ENCODE measurements around the gene MRPL23. TPM values are rescaled to one million over a fixed set of nuclear protein-coding genes. Genes with fewer than 3 reads are reported as not detected.

The MRPL23 gene
- polyA plus RNA-seq, 1 donor (not counting 4 experiments of a cell fraction or from before 2014, with no cell fraction given), result 68.2 TPM

- FAIRE-seq (no peak), DNase-seq (ENCODE audit: low read depth, low spot score) (no peak)
- no peak for TF ChIP-seq EZH2 (IDR thresholded peaks at IDR 0.05; ENCODE audit: low read length)
- no peak for TF ChIP-seq CTCF (optimal IDR thresholded peaks at IDR 0.05 in 1 of 3, IDR thresholded peaks at IDR 0.05 in 1 of 3, conservative IDR thresholded peaks at IDR 0.05 in 1 of 3; ENCODE audit: extremely low read depth in 1 of 3, insufficient read depth in 2 of 3, low read length in 3 of 3)
- H3K9me3 ChIP-seq (ENCODE audit: control insufficient read depth, low read depth, low read length), result no peaks in the 10 kb centered on the region
- no peak overlapping the region for H3K9ac ChIP-seq (ENCODE audit: control insufficient read depth, extremely low read depth, insufficient read depth, low read length)
- H3K27me3 ChIP-seq (ENCODE audit: control insufficient read depth, extremely low read depth, insufficient read depth, low read length), result peaks cover 6% of the 10 kb centered on the region
- no peak overlapping the region for H3K4me2 ChIP-seq (ENCODE audit: control insufficient read depth, extremely low read depth, insufficient read depth, low read depth, low read length)
- no peak overlapping the region for H3K27ac ChIP-seq (ENCODE audit: control insufficient read depth, insufficient read depth, low read length)
- dilution Hi-C loops (cut with MboI; ENCODE audit: extremely low pct_ligation_motif_present, low sequenced_read_pairs), result no loop called here
- no peak overlapping the region for H2AFZ ChIP-seq (ENCODE audit: control insufficient read depth, low read length)
- no peak overlapping the region for H3K4me3 ChIP-seq (ENCODE audit: control insufficient read depth in 2 of 3, extremely low read depth in 1 of 3, insufficient read depth in 2 of 3, low read depth in 1 of 3, low read length in 3 of 3)
- no peaks in the 10 kb centered on the region for H3K36me3 ChIP-seq (ENCODE audit: control insufficient read depth in 2 of 2, extremely low read depth in 1 of 2, insufficient read depth in 2 of 2, low read length in 2 of 2)
- no peaks in the 10 kb centered on the region for H3K4me1 ChIP-seq (ENCODE audit: control insufficient read depth, extremely low read depth, insufficient read depth, low read length)
- H3K79me2 ChIP-seq (ENCODE audit: control insufficient read depth, insufficient read depth, low read length), result no peaks in the 10 kb centered on the region
- H3K9me1 ChIP-seq (ENCODE audit: control insufficient read depth, extremely low read depth, insufficient read depth, low read length), result no peaks in the 10 kb centered on the region
- H4K20me1 ChIP-seq (ENCODE audit: control insufficient read depth, extremely low read depth, insufficient read depth, low read length), result no peaks in the 10 kb centered on the region
Measured at GRCh38 chr11:1906611-1907423, 40.3 kb upstream of the MRPL23 start.

- Histone ChIP-seq H3K9me3 (ENCODE audit: control insufficient read depth, low read depth, low read length) (no peaks in the 10 kb centered on the region), H3K27me3 (ENCODE audit: control insufficient read depth, extremely low read depth, insufficient read depth, low read length) (peaks cover 6% of the 10 kb centered on the region), H3K4me2 (ENCODE audit: control insufficient read depth, extremely low read depth, insufficient read depth, low read depth, low read length) (no peak overlapping the region), H3K27ac (ENCODE audit: control insufficient read depth, insufficient read depth, low read length) (no peak overlapping the region), H3K9ac (ENCODE audit: control insufficient read depth, extremely low read depth, insufficient read depth, low read length) (no peak overlapping the region), H3K9me1 (ENCODE audit: control insufficient read depth, extremely low read depth, insufficient read depth, low read length) (no peaks in the 10 kb centered on the region), H4K20me1 (ENCODE audit: control insufficient read depth, extremely low read depth, insufficient read depth, low read length) (no peaks in the 10 kb centered on the region), H3K4me3 (ENCODE audit: control insufficient read depth in 2 of 3, extremely low read depth in 1 of 3, insufficient read depth in 2 of 3, low read depth in 1 of 3, low read length in 3 of 3) (no peak overlapping the region), H2AFZ (ENCODE audit: control insufficient read depth, low read length) (no peak overlapping the region), H3K4me1 (ENCODE audit: control insufficient read depth, extremely low read depth, insufficient read depth, low read length) (no peaks in the 10 kb centered on the region), H3K36me3 (ENCODE audit: control insufficient read depth in 2 of 2, extremely low read depth in 1 of 2, insufficient read depth in 2 of 2, low read length in 2 of 2) (no peaks in the 10 kb centered on the region), H3K79me2 (ENCODE audit: control insufficient read depth, insufficient read depth, low read length) (no peaks in the 10 kb centered on the region)
- no peak for DNase-seq (ENCODE audit: low read depth, low spot score)
- FAIRE-seq, result no peak
- TF ChIP-seq EZH2 (IDR thresholded peaks at IDR 0.05; ENCODE audit: low read length) (no peak), CTCF (optimal IDR thresholded peaks at IDR 0.05 in 1 of 3, IDR thresholded peaks at IDR 0.05 in 1 of 3, conservative IDR thresholded peaks at IDR 0.05 in 1 of 3; ENCODE audit: extremely low read depth in 1 of 3, insufficient read depth in 2 of 3, low read length in 3 of 3) (no peak)
- dilution Hi-C loops (cut with MboI; ENCODE audit: extremely low pct_ligation_motif_present, low sequenced_read_pairs), result no loop called here
Measured at GRCh38 chr11:1908618-1909017, 38.5 kb upstream of the MRPL23 start.

Measured in keratinocyte (primary cell).